HG02610 (cell line): ENCODE measurements around the gene KRT85.
"Not testable (repeated sequence)": the region's sequence is repeated elsewhere in the genome, so short reads cannot be mapped to it uniquely, and the experiment has no call there.

ENCODE experiments used
- ATAC-seq: cut with Tn5 transposase; IDR thresholded peaks from one replicate; pipeline ENCODE4 v1.9.1; 2021; ENCODE audit warnings: mild to moderate bottlenecking, moderate library complexity; ENCODE audit not compliant: unreplicated experiment

Gene KRT85

GRCh38 chr12:52327830-52328500, 39.3 kb downstream of the KRT85 start:
- ATAC-seq, result no peak

GRCh38 chr12:52327052-52327829, 40.0 kb downstream of the KRT85 start:
- ATAC-seq, result peak; percentile 87

- ATAC-seq, result no peak
Measured at GRCh38 chr12:52324153-52324444, 43.2 kb downstream of the KRT85 start.

GRCh38 chr12:52323416-52324152, 43.7 kb downstream of the KRT85 start:
- no peak for ATAC-seq

GRCh38 chr12:52323001-52323400, 44.3 kb downstream of the KRT85 start:
- no peak for ATAC-seq

- ATAC-seq, result no peak
Measured at GRCh38 chr12:52322069-52322468, 45.2 kb downstream of the KRT85 start.

- no peak for ATAC-seq
Measured at GRCh38 chr12:52321418-52321817, 45.9 kb downstream of the KRT85 start.

GRCh38 chr12:52320784-52321400, 46.4 kb downstream of the KRT85 start, which contains the start of gene KRT83:
KRT83 (minus strand) TSS chr12:52321398; CDS start chr12:52321335, 63 bp downstream.
- ATAC-seq, result no peak

GRCh38 chr12:52319097-52319496, 48.2 kb downstream of the KRT85 start:
- ATAC-seq, result no peak

- no peak for ATAC-seq
Measured at GRCh38 chr12:52318241-52318990, 48.9 kb downstream of the KRT85 start.

GRCh38 chr12:52317468-52318052, 49.7 kb downstream of the KRT85 start:
- no peak for ATAC-seq

- ATAC-seq, result no peak
Measured at GRCh38 chr12:52316701-52317100, 50.6 kb downstream of the KRT85 start.

- ATAC-seq, result no peak
Measured at GRCh38 chr12:52316290-52316689, 51.0 kb downstream of the KRT85 start.

- ATAC-seq, result not testable (repeated sequence)
Measured at GRCh38 chr12:52315721-52316120, 51.6 kb downstream of the KRT85 start.

GRCh38 chr12:52314511-52314910, 52.8 kb downstream of the KRT85 start:
- no peak for ATAC-seq

- no peak for ATAC-seq
Measured at GRCh38 chr12:52313926-52314325, 53.4 kb downstream of the KRT85 start.

GRCh38 chr12:52313461-52313860, 53.8 kb downstream of the KRT85 start:
- no peak for ATAC-seq

- no peak for ATAC-seq
Measured at GRCh38 chr12:52312086-52312485, 55.2 kb downstream of the KRT85 start.

GRCh38 chr12:52311285-52311648, 56.0 kb downstream of the KRT85 start:
- no peak for ATAC-seq

- no peak for ATAC-seq
Measured at GRCh38 chr12:52310622-52311284, 56.5 kb downstream of the KRT85 start.
